GM12891 (cell line): Measurements from ENCODE around the gene TSHZ3.

ENCODE experiments used
- POLR2A ChIP-seq: IDR thresholded peaks from 2 replicates; pipeline ENCODE4 v1.6.1; 2011; ENCODE audit warnings: low read depth, low read length, control low read depth
- POLR2AphosphoS5 ChIP-seq: IDR thresholded peaks from 2 replicates; pipeline ENCODE4 v1.6.1; 2011; ENCODE audit warnings: low read depth, low read length, control low read depth

DNA sequence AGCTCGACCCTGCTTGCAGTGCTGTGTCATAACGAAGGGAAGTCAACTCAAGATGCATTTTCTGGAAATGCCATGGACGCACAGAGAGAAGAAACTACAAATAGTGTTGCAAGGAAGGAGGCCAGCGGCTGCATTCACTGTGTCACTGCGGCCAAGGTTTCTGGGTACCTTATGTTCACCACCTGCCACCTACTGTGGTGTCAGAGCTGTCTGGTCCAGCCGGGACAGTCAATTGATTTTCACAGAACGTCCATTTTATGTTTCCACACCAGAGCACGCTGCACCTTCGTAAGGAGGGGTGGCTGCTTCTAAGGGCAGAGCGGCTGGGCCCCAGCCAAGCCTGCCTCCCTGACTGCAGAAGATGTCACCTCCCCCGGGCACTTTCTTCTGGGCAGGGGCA, 17.7 kb downstream of the TSHZ3 start:
- TF ChIP-seq POLR2AphosphoS5: no peak
- no peak for TF ChIP-seq POLR2A
